Measurements from ENCODE around the gene LPCAT2.

LPCAT2 gene

GRCh38 chr16:55481023-55481422 lies 27.8 kb upstream of the LPCAT2 start:
- no peak for DNase-seq (ENCODE audit: low read depth)
- TF ChIP-seq CTCF (conservative IDR thresholded peaks at IDR 0.05; ENCODE audit: low read depth, low read length) = no peak
- H3K4me3 ChIP-seq (ENCODE audit: low read depth, low read length) = peak overlapping the region; percentile 81

- H3K4me3 ChIP-seq (ENCODE audit: low read depth, low read length) = no peak overlapping the region
- TF ChIP-seq CTCF (conservative IDR thresholded peaks at IDR 0.05; ENCODE audit: low read depth, low read length) = no peak
- no peak for DNase-seq (ENCODE audit: low read depth)
These were observed 26.8 kb upstream of the LPCAT2 start for GRCh38 chr16:55482056-55482455.

DNA sequence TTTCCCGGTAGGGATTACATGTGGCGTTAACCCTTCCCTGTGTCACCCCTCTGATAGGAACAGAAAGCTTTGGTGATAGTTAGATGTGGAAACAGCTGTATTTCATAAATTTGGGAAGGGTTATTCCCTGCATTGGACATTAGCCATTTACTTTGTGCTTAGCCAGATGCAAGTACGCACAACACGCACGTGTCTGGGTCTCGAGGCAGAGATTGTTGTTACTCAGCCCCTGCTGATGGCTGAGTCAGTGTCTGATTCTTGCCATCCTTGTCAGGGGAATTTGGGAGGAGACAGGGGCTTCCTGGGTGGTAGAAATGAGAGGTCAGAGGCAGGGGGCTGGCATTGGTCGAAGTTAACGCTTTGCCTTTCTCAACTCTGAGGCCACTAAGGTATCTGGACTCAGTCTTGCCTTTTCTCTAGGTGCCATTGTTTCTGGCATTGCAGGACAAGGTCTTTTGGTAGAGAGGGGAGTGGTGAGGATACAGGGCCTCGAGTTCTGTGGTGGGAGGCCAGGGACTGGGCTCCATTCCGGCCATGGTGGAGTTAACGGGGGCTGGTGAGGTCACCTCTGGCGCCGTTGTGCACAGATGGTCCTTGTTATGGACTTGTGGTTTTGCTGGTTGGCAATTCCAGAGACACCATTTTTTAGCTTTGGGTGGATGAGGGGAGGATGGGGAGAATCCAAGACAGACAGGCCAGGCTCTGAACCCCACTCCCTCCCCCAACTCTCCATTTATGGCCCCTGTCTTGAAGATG lies 21.6 kb upstream of the LPCAT2 start:
- no peak for TF ChIP-seq CTCF (conservative IDR thresholded peaks at IDR 0.05; ENCODE audit: low read depth, low read length)

DNA sequence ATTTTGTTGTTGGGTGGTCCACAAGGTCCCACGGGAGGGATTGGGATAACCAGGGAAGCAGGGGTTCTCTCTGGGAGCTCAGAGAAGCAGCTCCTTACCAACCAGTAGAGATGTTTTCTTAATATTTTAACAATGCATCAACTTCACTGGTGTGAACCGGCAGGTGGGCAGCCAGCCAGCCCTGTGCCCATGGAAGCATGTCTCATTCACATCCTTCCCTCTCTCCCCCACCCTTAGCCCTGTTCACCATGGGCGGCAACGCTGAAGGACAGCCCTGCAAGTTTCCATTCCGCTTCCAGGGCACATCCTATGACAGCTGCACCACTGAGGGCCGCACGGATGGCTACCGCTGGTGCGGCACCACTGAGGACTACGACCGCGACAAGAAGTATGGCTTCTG lies 20.6 kb upstream of the LPCAT2 start:
- TF ChIP-seq CTCF (conservative IDR thresholded peaks at IDR 0.05; ENCODE audit: low read depth, low read length) = no peak
- H3K4me3 ChIP-seq (ENCODE audit: low read depth, low read length) = no peak overlapping the region
- no peak for DNase-seq (ENCODE audit: low read depth)

More for the DNA sequence above, 21.6 kb upstream of the LPCAT2 start:
- peak; percentile 68 for DNase-seq (ENCODE audit: low read depth)
- no peak overlapping the region for H3K4me3 ChIP-seq (ENCODE audit: low read depth, low read length)

GRCh38 chr16:55489119-55489955 lies 19.5 kb upstream of the LPCAT2 start:
- TF ChIP-seq CTCF (conservative IDR thresholded peaks at IDR 0.05; ENCODE audit: low read depth, low read length) = no peak
- H3K4me3 ChIP-seq (ENCODE audit: low read depth, low read length) = no peak overlapping the region
- no peak for DNase-seq (ENCODE audit: low read depth)

DNA sequence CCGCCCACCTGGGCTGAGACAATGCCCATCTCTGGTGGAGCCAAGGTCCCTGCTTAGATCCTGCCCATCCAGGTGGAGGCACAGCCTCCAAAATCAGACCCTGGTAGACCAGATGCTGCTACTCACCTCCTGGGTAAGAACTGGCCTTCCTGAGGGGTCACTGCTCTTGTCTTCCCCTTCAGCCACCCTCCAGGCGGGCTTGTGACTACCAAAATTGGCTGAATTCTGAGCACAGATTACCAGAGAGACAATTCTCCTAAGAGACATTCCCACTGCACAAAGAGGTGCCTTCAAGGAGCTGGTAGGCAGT lies 19.0 kb upstream of the LPCAT2 start:
- H3K4me3 ChIP-seq (ENCODE audit: low read depth, low read length) = no peak overlapping the region
- no peak for TF ChIP-seq CTCF (conservative IDR thresholded peaks at IDR 0.05; ENCODE audit: low read depth, low read length)
- no peak for DNase-seq (ENCODE audit: low read depth)

Measured in choroid plexus epithelial cell (primary cell).